Measurements from ENCODE around the gene DCAKD. TPM values are rescaled to one million over a fixed set of nuclear protein-coding genes. Genes with fewer than 3 reads are reported as not detected.
A peak's percentile ranks its signal among the peaks of the same experiment; 100 is the strongest.

The DCAKD gene
- total RNA-seq, 1 experiment from 2014 or later = 48.3 TPM

DNA sequence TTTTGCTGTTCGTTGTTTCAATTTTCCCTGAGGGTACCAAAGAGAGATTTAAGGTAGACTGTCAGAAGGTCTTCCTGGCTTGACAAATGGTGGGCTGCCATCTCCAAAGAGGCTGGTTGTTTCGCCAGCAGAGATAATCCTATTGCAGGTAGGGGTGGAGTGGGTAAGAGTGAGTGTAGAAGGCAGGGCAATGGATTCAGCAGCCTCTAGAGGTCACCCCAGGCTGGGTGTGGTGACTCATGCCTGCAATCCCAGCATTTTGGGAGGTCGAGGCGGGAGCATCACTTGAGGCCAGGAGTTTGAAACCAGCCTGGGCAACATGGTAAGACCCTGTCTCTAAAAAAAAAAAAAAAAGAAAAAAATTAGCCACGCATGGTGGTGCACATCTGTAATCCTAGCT, 34.6 kb downstream of the DCAKD start:
- Mint-ChIP-seq H3K9me3 (no peaks in the 10 kb centered on the region; a peak in 2 of 5 replicates), H3K4me3 (peak overlapping the region in 1 of 2 experiments; percentile 18; a peak in 1 of 5 replicates), H3K27me3 (ENCODE audit: low read depth) (peaks cover 47% of the 10 kb centered on the region), H3K27ac (no peak overlapping the region), H3K36me3 (ENCODE audit: insufficient read depth in 1 of 3, low read depth in 3 of 3) (peaks cover 0 to 2% (median 0%) of the 10 kb centered on the region in 3 experiments; a peak in 1 of 7 replicates), H3K4me1 (peaks cover 33 to 51% of the 10 kb centered on the region in 2 experiments)
- Histone ChIP-seq H4K5ac (ENCODE audit: insufficient read length, low read depth, low read length) (no peak overlapping the region), H3K9ac (ENCODE audit: extremely low read depth, insufficient read length, low read length) (no peak overlapping the region), H3K14ac (ENCODE audit: insufficient read depth, low read length) (no peak overlapping the region), H3K9me3 (ENCODE audit: control insufficient read depth, low read depth, low read length) (no peaks in the 10 kb centered on the region), H3K79me2 (ENCODE audit: insufficient read depth, low read length) (no peaks in the 10 kb centered on the region), H2BK15ac (ENCODE audit: low read depth, low read length) (no peak overlapping the region), H3K27ac (ENCODE audit: insufficient read length, low read depth, low read length) (no peak overlapping the region), H3K4ac (ENCODE audit: low read depth, low read length) (no peak overlapping the region), H2BK120ac (ENCODE audit: low read depth, low read length, poor library complexity, severe bottlenecking) (no peak overlapping the region), H3T11ph (ENCODE audit: low read length) (no peak overlapping the region), H2BK5ac (ENCODE audit: insufficient read length, low read length) (no peak overlapping the region), H3K4me1 (ENCODE audit: insufficient read depth, low read length) (no peaks in the 10 kb centered on the region; the same call in 1 of the 2 replicates), H3K18ac (ENCODE audit: insufficient read length, low read depth, low read length) (no peak overlapping the region), H3K23me2 (ENCODE audit: insufficient read length, low read depth, low read length, poor library complexity, severe bottlenecking) (peaks cover 14% of the 10 kb centered on the region), H4K8ac (replicated peaks; ENCODE audit: insufficient read length, low read depth, low read length) (no peak overlapping the region), H3K27me3 (ENCODE audit: insufficient read depth, low read length) (peaks cover 24% of the 10 kb centered on the region; the same call in 1 of the 2 replicates), H2AFZ (ENCODE audit: low read length) (no peak overlapping the region), H2BK20ac (ENCODE audit: low read depth, low read length, poor library complexity, severe bottlenecking) (no peak overlapping the region), H4K91ac (ENCODE audit: insufficient read length, low read depth, low read length) (no peak overlapping the region), H2BK12ac (ENCODE audit: insufficient read length, low read depth, low read length) (no peak overlapping the region), H3K4me2 (ENCODE audit: insufficient read depth, insufficient read length, low read length) (no peak overlapping the region), H3K79me1 (ENCODE audit: insufficient read depth, low read depth, low read length, poor library complexity, severe bottlenecking) (no peaks in the 10 kb centered on the region), H3K23ac (ENCODE audit: insufficient read length, low read depth, low read length) (no peak overlapping the region), H3K56ac (ENCODE audit: insufficient read length, low read depth, low read length) (no peak overlapping the region), H2AK5ac (ENCODE audit: insufficient read length, low read length) (no peak overlapping the region), H4K20me1 (ENCODE audit: control insufficient read depth, insufficient read depth, insufficient read length) (peaks cover 2% of the 10 kb centered on the region)
- no CpG with 5 or more reads among the region's 5 CpGs for WGBS (ENCODE audit: extremely low coverage, insufficient read length, low lambda C conversion rate)
- TF ChIP-seq, protein P1, sequence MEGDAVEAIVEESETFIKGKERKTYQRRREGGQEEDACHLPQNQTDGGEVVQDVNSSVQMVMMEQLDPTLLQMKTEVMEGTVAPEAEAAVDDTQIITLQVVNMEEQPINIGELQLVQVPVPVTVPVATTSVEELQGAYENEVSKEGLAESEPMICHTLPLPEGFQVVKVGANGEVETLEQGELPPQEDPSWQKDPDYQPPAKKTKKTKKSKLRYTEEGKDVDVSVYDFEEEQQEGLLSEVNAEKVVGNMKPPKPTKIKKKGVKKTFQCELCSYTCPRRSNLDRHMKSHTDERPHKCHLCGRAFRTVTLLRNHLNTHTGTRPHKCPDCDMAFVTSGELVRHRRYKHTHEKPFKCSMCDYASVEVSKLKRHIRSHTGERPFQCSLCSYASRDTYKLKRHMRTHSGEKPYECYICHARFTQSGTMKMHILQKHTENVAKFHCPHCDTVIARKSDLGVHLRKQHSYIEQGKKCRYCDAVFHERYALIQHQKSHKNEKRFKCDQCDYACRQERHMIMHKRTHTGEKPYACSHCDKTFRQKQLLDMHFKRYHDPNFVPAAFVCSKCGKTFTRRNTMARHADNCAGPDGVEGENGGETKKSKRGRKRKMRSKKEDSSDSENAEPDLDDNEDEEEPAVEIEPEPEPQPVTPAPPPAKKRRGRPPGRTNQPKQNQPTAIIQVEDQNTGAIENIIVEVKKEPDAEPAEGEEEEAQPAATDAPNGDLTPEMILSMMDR (conservative IDR thresholded peaks at IDR 0.05) = peak; percentile 65
- peak; percentile 81 for DNase-seq

Measured in H9 (cell line).